NCI-H2227 treated with DMSO at 0.1 percent for 48 hours (cell line): ENCODE results near the gene NYAP1.
"Not testable (repeated sequence)": the region's sequence is repeated elsewhere in the genome, so short reads cannot be mapped to it uniquely, and the experiment has no call there.

Experiments
- DNase-seq: peaks from one replicate; lab custom pipeline; 2025; lab: John Stamatoyannopoulos, UW

The NYAP1 gene

GRCh38 chr7:100513212-100513810 lies 29.6 kb downstream of the NYAP1 start:
- no peak for DNase-seq

- DNase-seq = no peak
Measured at GRCh38 chr7:100515072-100515532, 31.4 kb downstream of the NYAP1 start.

- no peak for DNase-seq
Measured at GRCh38 chr7:100516135-100516812, 32.5 kb downstream of the NYAP1 start.

GRCh38 chr7:100517305-100517704 lies 33.6 kb downstream of the NYAP1 start:
- no peak for DNase-seq

- no peak for DNase-seq
Measured at GRCh38 chr7:100519580-100519979, 35.9 kb downstream of the NYAP1 start.

GRCh38 chr7:100520138-100520537 lies 36.4 kb downstream of the NYAP1 start:
- DNase-seq = no peak

- no peak for DNase-seq
Measured at GRCh38 chr7:100521076-100521475, 37.3 kb downstream of the NYAP1 start.

GRCh38 chr7:100521909-100522593 lies 38.3 kb downstream of the NYAP1 start:
- DNase-seq = not testable (repeated sequence)

- not testable (repeated sequence) for DNase-seq
Measured at GRCh38 chr7:100523192-100523591, 39.5 kb downstream of the NYAP1 start.

- DNase-seq = not testable (repeated sequence)
Measured at GRCh38 chr7:100528108-100528866, 44.6 kb downstream of the NYAP1 start.

GRCh38 chr7:100532165-100533022 lies 48.7 kb downstream of the NYAP1 start:
- no peak for DNase-seq

- not testable (repeated sequence) for DNase-seq
Measured at GRCh38 chr7:100535982-100536381, 52.3 kb downstream of the NYAP1 start.

- not testable (repeated sequence) for DNase-seq
Measured at GRCh38 chr7:100536695-100537094, 53.0 kb downstream of the NYAP1 start.

- DNase-seq = no peak
Measured at GRCh38 chr7:100538348-100538653, 54.6 kb downstream of the NYAP1 start.

- peak; percentile 99 for DNase-seq
Measured at GRCh38 chr7:100538654-100539435, 55.1 kb downstream of the NYAP1 start, which contains the start of gene AGFG2. TSS of gene AGFG2 (plus strand) at chr7:100539203. CDS start at chr7:100539347, 144 bp downstream.

- DNase-seq = no peak
Measured at GRCh38 chr7:100539436-100540006, 55.8 kb downstream of the NYAP1 start.

GRCh38 chr7:100540073-100540723 lies 56.5 kb downstream of the NYAP1 start:
- DNase-seq = no peak

GRCh38 chr7:100541309-100541708 lies 57.6 kb downstream of the NYAP1 start:
- not testable (repeated sequence) for DNase-seq

- no peak for DNase-seq
Measured at GRCh38 chr7:100543586-100543985, 59.9 kb downstream of the NYAP1 start.

- DNase-seq = no peak
Measured at GRCh38 chr7:100544386-100544785, 60.7 kb downstream of the NYAP1 start.
